Measurements from ENCODE around the gene KDM5B.
"Not testable (repeated sequence)": the region's sequence is repeated elsewhere in the genome, so short reads cannot be mapped to it uniquely, and the experiment has no call there.

The KDM5B gene

DNA sequence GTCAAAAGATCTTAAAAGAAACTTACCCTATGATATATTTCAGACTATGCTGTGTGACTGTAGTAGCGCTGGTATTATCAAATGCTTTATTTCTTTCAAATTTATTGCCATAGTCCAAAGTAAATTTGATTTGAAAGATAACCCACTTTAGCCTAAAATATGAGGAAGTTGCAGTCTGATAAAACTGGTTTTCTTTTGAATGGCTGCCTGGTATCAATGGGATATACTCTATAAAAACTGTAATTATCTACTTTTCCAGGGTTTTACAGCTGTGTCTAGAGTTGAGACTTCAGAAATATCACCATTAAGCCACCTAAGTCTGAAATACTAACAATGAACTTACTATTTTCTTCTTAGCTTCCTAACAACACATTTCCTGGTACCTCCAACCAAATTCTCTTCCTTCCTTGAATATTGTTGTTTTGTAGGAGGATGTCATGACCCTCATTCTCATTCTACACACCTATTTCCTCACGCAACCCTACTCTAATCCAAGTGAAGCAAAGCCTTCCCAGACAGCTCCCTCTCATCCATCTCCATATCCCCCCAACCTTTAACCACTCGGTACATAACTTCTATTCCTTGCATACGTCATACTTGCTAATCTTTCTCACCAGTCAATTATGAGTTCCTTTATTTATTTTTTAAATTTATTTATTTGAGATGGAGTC is 17.0 kb downstream of the KDM5B start:
- no peak for DNase-seq (ENCODE audit: low spot score)

DNA sequence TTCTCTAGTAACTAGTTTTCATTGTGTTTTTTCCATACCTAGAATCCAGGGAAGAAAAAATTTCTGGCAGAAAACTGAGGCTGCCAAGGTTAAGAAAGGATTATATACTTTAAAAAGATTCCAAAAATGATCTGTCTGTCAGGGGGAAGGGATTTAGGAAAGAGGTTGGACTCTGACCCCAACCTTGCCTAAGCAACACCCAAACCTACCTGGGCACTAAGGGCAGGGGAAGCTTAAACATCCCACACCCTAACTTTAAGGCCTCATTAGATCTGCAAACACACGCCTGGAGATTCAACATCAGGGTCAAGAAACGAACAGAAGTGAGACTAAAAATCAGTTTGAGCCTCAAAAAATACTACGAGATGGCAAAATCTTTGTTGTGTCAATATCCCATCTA is 19.4 kb downstream of the KDM5B start:
- no peak for DNase-seq (ENCODE audit: low spot score)

DNA sequence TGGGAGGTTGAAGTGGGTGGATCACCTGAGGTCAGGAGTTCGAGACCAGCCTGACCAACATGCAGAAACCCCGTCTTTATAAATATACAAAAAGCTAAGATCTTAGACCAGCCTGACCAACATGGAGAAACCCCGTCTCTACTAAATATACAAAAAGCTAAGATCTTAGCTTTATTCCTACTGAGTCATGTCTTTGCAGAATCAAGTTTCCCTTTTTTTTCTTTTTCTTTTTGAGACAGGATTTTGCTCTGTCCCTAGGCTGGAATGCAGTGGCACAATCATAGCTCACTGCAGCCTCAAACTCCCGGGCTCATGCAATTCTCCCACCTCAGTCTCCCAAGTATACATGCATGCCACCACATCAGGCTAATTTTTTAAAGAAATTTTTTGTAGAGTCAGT is 21.4 kb downstream of the KDM5B start:
- no peak for DNase-seq (ENCODE audit: low spot score)

- DNase-seq (ENCODE audit: low spot score), result no peak
Measured at GRCh38 chr1:202781180-202781579, 27.0 kb downstream of the KDM5B start.

GRCh38 chr1:202770135-202770534 is 38.1 kb downstream of the KDM5B start:
- no peak for DNase-seq (ENCODE audit: low spot score)

GRCh38 chr1:202765721-202766120 is 42.5 kb downstream of the KDM5B start:
- no peak for DNase-seq (ENCODE audit: low spot score)

DNA sequence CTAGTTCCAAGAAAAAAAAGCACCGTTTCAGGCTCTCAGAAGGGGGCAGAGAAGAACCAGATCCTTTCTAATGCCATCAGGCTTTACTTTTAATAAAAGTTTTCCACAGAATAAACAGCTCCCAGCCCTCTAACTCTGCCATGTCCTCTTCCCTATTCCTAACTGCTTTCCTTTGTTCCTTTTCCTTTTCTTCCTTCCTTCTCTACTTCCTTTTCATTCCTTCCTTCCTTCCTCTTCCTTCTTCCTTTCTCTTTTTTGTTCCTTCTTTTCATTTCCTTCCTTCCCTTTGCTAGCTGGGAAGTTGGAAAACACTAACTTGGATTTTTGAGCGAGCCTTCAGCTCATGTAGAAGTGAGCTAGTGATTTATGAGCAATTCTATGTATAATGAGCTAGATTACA is 46.2 kb downstream of the KDM5B start:
- no peak for DNase-seq (ENCODE audit: low spot score)

GRCh38 chr1:202760589-202760988 is 47.6 kb downstream of the KDM5B start:
- no peak for DNase-seq (ENCODE audit: low spot score)

DNA sequence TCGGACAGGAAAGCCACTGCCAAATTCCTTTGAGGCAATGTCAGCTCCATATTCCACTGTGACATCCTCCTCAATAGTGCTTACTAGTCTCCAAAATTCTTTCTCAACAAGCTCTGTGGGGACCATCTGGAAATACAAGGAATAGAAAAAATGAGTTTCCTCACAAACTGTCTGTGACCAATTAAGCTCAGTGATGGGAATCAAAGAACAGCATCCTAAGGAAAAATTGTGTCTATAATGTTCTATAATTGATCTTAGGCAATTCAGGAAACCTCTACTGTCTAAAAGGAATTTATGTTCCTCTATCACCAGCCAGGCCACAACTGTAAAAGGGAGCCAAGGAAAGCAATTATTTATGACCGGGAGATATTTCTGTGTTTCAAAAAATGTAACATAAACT is 51.8 kb downstream of the KDM5B start:
- DNase-seq (ENCODE audit: low spot score), result no peak

DNA sequence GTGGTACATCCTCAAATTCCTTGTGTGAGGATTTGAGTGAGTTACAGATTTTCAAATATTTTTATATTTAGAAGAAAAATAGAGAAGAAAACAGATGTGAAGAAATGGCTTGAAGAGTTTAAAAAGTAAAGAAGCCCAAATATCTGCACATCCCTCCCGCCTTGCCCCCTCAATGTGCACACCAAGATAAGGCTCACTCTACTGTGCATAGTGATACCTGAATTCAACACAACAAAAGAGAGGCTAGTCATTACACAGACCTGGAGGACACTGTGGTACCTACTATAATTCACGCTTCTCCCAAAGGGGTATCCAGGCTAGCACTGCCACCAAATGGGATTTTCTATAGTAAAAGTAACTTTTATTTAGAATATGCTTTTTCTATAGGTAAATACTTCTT is 53.9 kb downstream of the KDM5B start:
- DNase-seq (ENCODE audit: low spot score), result no peak

DNA sequence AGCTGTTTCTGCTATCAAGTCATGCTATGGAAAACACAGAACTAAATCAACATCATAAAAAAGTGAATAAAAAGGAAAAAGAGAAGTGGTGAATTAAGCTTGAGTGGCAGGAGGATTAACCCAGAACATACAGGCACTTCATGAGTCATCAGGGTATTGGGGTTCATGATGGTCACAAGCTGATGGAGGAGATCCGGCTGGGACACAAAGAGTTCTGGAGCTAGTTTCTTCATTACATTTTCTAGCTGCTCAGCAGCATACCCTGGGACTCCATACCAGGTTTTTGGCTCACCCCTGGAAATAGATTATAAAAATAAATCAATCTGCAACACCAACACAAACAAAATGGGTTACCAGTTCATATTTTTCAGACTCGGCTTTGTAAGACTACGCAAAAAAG is 55.4 kb downstream of the KDM5B start:
- no peak for DNase-seq (ENCODE audit: low spot score)

GRCh38 chr1:202750761-202751160 is 57.5 kb downstream of the KDM5B start:
- no peak for DNase-seq (ENCODE audit: low spot score)

GRCh38 chr1:202750024-202750423 is 58.2 kb downstream of the KDM5B start:
- no peak for DNase-seq (ENCODE audit: low spot score)

- no peak for DNase-seq (ENCODE audit: low spot score)
Measured at GRCh38 chr1:202745323-202745888, 62.8 kb downstream of the KDM5B start.

- not testable (repeated sequence) for DNase-seq (ENCODE audit: low spot score)
Measured at GRCh38 chr1:202744770-202745169, 63.5 kb downstream of the KDM5B start.

- no peak for DNase-seq (ENCODE audit: low spot score)
Measured at GRCh38 chr1:202742496-202742895, 65.7 kb downstream of the KDM5B start.

DNA sequence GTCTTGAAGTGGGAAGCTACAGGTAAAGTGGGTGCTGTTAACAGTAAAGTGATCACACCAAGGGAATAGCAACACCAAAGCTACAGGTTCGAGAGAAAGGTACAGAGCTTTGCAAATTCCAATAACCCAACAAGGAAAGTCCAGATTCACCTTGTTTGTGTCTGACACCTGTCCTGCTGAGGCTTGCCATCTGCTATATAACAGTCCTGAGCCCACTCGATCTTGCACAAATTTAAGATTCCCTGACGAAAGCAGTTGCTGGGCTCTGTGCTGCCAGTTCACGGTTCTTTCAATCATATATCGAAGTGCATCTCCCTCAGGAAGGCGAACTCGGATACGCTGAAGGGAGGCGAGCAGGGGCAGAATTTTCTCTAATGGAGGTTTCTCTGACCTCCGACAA is 75.0 kb downstream of the KDM5B start:
- DNase-seq (ENCODE audit: low spot score), result no peak

- no peak for DNase-seq (ENCODE audit: low spot score)
Measured at GRCh38 chr1:202728951-202729350, 79.3 kb downstream of the KDM5B start.

- DNase-seq (ENCODE audit: low spot score), result no peak
Measured at GRCh38 chr1:202725526-202725925, 82.7 kb downstream of the KDM5B start.

DNA sequence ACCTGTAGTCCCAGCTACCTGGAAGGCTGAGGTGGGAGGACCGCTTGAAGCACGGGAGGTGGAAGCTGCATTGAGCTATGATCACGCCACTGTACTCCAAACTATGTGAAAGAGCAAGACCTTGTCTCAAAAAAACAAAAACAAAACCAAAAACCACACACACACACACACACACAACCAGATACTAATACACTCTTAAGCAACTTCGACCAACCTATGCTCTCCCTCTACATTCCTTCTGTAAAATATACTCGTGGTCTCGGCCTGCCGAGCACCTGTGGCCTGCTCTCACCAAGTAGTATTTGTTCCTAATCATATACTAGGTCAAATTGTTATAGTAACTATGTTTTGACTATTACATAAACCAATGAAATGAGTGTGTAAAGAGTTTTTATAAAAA is 84.5 kb downstream of the KDM5B start:
- no peak for DNase-seq (ENCODE audit: low spot score)

DNA sequence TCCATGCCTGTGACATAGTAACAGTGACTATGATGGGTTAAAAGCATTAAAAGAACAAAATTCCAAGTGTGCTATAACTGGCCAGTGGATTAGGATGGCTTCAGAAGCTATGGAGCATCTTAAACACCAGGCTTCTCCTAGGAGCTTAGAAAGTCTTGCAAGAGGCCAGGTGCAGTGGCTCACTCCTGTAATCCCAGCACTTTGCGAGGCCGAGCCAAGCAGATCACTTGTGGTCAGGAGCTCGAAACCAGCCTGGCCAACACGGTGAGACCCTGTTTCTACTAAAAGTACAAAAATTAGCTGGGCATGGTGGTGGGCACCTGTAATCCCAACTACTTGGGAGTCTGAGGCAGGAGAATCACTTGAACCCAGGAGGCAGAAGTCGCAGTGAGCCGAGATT is 85.2 kb downstream of the KDM5B start:
- not testable (repeated sequence) for DNase-seq (ENCODE audit: low spot score)

DNA sequence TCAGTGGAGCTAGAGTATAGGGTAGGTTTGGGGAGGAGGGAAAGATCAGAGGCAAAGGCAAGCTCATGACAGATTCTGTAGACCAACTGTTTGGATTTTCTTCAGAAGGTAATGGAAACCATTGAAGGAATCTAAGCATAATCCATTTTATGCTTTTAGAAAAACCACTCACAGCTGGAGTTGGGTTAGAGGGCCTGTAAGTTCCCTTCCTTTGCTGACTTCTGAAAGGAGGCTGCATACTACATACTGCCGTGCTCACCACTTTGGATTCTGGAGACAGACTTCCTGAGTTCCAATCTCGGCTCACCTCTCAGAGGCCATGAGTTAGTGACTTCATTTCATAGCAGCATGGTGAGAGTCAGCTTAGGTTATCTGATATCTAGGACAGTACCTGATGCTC is 91.6 kb downstream of the KDM5B start:
- DNase-seq (ENCODE audit: low spot score), result no peak

DNA sequence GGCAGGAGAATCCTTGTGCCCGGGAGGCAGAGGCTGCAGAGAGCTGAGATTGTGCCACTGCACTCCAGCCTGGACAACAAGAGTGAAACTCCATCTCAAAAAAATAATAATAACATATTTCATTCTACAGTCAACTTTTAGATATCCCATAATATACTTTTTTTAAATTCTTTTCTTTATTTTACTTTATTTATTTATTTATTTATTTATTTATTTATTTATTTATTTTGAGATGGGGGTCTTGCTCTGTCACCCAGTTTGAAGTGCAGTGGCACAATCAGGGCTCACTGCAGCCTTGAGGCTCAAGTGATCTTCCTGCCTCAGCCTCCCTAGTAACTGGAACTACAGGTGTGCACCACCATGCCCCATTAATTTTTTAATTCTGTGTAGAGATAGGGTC is 94.0 kb downstream of the KDM5B start:
- not testable (repeated sequence) for DNase-seq (ENCODE audit: low spot score)

- no peak for DNase-seq (ENCODE audit: low spot score)
Measured at GRCh38 chr1:202713110-202713509, 95.1 kb downstream of the KDM5B start.
